ENCODE results near the gene CCDC127. TPM values are rescaled to one million over a fixed set of nuclear protein-coding genes. Genes with fewer than 3 reads are reported as not detected.
"Not testable (repeated sequence)": the region's sequence is repeated elsewhere in the genome, so short reads cannot be mapped to it uniquely, and the experiment has no call there.

Gene CCDC127
- total and polyA plus RNA-seq, 12 donors: 3.0 to 9.7 (median 6.5) TPM

DNA sequence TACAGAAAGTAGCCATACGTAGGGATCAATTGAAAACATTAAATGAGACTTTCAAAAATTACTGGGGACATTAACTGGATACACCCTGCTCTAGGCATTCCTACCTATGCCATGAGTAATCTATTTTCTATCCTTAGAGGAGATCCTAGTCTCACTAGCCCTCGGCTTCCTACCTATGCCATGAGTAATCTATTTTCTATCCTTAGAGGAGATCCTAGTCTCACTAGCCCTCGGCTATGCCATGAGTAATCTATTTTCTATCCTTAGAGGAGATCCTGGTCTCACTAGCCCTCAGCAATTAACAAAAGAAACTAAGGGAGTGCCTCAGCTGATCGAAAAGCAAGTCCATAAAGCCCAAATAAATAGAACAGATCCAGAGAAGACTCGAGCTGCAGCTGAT lies 27.8 kb upstream of the CCDC127 start:
- H3K27ac ChIP-seq; H3K4me1 ChIP-seq (replicated peaks in 1 of 2); H3K27me3 ChIP-seq; H3K9me3 ChIP-seq (replicated peaks in 1 of 3); H3K4me3 ChIP-seq; DNase-seq; intact Hi-C loops (cut with DNase I): not testable (repeated sequence)
- H3K36me3 ChIP-seq (replicated peaks in 1 of 2): peaks cover 0 to 43% of the 10 kb centered on the region in 2 donors
- 83 to 91% (median 88%) methylated on average over 5 of the region's 5 CpGs for WGBS, 4 donors

- H3K4me3 ChIP-seq; DNase-seq; H3K9me3 ChIP-seq (replicated peaks in 1 of 3); H3K27me3 ChIP-seq; H3K27ac ChIP-seq; intact Hi-C loops (cut with DNase I); H3K4me1 ChIP-seq (replicated peaks in 1 of 2): not testable (repeated sequence)
- 72 to 77% (median 74%) methylated on average over 12 of the region's 12 CpGs for WGBS, 4 donors
- peaks cover 0 to 51% of the 10 kb centered on the region in 2 donors for H3K36me3 ChIP-seq (replicated peaks in 1 of 2)
Measured at GRCh38 chr5:243683-244367, 25.9 kb upstream of the CCDC127 start.

- H3K27me3 ChIP-seq; H3K9me3 ChIP-seq (replicated peaks in 1 of 3); H3K27ac ChIP-seq; H3K4me1 ChIP-seq (replicated peaks in 1 of 2); intact Hi-C loops (cut with DNase I); DNase-seq; H3K4me3 ChIP-seq: not testable (repeated sequence)
- H3K36me3 ChIP-seq (replicated peaks in 1 of 2): peaks cover 0 to 53% of the 10 kb centered on the region in 2 donors
- WGBS, 4 donors: 83 to 92% (median 85%) methylated on average over 12 to 13 of the region's 13 CpGs
Measured at GRCh38 chr5:241045-241669, 23.2 kb upstream of the CCDC127 start.

GRCh38 chr5:240550-240949 lies 22.6 kb upstream of the CCDC127 start:
- DNase-seq, H3K4me3 ChIP-seq: not testable (repeated sequence)

GRCh38 chr5:237931-238330 lies 20.0 kb upstream of the CCDC127 start:
- DNase-seq; H3K4me1 ChIP-seq (replicated peaks in 1 of 2); H3K4me3 ChIP-seq; intact Hi-C loops (cut with DNase I); H3K27ac ChIP-seq; H3K9me3 ChIP-seq (replicated peaks in 1 of 3); H3K27me3 ChIP-seq: not testable (repeated sequence)
- WGBS, 4 donors: 95 to 97% (median 97%) methylated on average over 8 of the region's 8 CpGs
- peaks cover 0 to 79% of the 10 kb centered on the region in 2 donors for H3K36me3 ChIP-seq (replicated peaks in 1 of 2)

More at GRCh38 chr5:240550-240949, 22.6 kb upstream of the CCDC127 start:
- intact Hi-C loops (cut with DNase I); H3K4me1 ChIP-seq (replicated peaks in 1 of 2); H3K9me3 ChIP-seq (replicated peaks in 1 of 3); H3K27me3 ChIP-seq; H3K27ac ChIP-seq: not testable (repeated sequence)
- H3K36me3 ChIP-seq (replicated peaks in 1 of 2): peaks cover 0 to 56% of the 10 kb centered on the region in 2 donors
- 92 to 96% (median 94%) methylated on average over 7 of the region's 7 CpGs for WGBS, 4 donors

- DNase-seq: peak in 1 of 7 donors; percentile 13
- H3K4me3 ChIP-seq; H3K9me3 ChIP-seq (replicated peaks in 1 of 3); H3K27me3 ChIP-seq; intact Hi-C loops (cut with DNase I); H3K4me1 ChIP-seq (replicated peaks in 1 of 2); H3K27ac ChIP-seq: not testable (repeated sequence)
- WGBS, 4 donors: 93 to 96% (median 95%) methylated on average over 5 to 9 of the region's 9 CpGs
- H3K36me3 ChIP-seq (replicated peaks in 1 of 2): peaks cover 0 to 79% of the 10 kb centered on the region in 2 donors
Measured at GRCh38 chr5:235527-235926, 17.6 kb upstream of the CCDC127 start.

- 90 to 96% (median 94%) methylated on average over 8 of the region's 8 CpGs for WGBS, 4 donors
Measured at GRCh38 chr5:234450-234849, 16.5 kb upstream of the CCDC127 start.

GRCh38 chr5:233426-233825 lies 15.5 kb upstream of the CCDC127 start:
- H3K27me3 ChIP-seq; H3K4me3 ChIP-seq; DNase-seq; H3K9me3 ChIP-seq (replicated peaks in 1 of 3); intact Hi-C loops (cut with DNase I); H3K4me1 ChIP-seq (replicated peaks in 1 of 2); H3K27ac ChIP-seq: not testable (repeated sequence)
- WGBS, 4 donors: 95 to 96% (median 95%) methylated on average over 20 of the region's 20 CpGs
- peaks cover 0 to 84% of the 10 kb centered on the region in 2 donors for H3K36me3 ChIP-seq (replicated peaks in 1 of 2)

More at GRCh38 chr5:234450-234849, 16.5 kb upstream of the CCDC127 start:
- no peak for TF ChIP-seq CTCF (IDR thresholded peaks at IDR 0.05)
- no peak for TF ChIP-seq POLR2A (IDR thresholded peaks at IDR 0.05)
- H3K27me3 ChIP-seq: no peaks in the 10 kb centered on the region
- no peaks in the 10 kb centered on the region for H3K4me1 ChIP-seq (replicated peaks in 1 of 2)
- no peaks in the 10 kb centered on the region for H3K9me3 ChIP-seq (replicated peaks in 1 of 3)
- no peak for DNase-seq
- H3K27ac ChIP-seq: no peak overlapping the region
- intact Hi-C loops (cut with DNase I): no loop called here
- peaks cover 0 to 83% of the 10 kb centered on the region in 2 donors for H3K36me3 ChIP-seq (replicated peaks in 1 of 2)
- H3K4me3 ChIP-seq: no peak overlapping the region
